ENCODE measurements around the gene SLC9A4. TPM values are rescaled to one million over a fixed set of nuclear protein-coding genes. Genes with fewer than 3 reads are reported as not detected.

Gene SLC9A4
- total and polyA plus RNA-seq, 9 of the 15 experiments (the other 6 are each of a cell fraction or from before 2014, with no cell fraction given) = 0.04 to 0.15 (median 0.04) TPM; not detected in 5

DNA sequence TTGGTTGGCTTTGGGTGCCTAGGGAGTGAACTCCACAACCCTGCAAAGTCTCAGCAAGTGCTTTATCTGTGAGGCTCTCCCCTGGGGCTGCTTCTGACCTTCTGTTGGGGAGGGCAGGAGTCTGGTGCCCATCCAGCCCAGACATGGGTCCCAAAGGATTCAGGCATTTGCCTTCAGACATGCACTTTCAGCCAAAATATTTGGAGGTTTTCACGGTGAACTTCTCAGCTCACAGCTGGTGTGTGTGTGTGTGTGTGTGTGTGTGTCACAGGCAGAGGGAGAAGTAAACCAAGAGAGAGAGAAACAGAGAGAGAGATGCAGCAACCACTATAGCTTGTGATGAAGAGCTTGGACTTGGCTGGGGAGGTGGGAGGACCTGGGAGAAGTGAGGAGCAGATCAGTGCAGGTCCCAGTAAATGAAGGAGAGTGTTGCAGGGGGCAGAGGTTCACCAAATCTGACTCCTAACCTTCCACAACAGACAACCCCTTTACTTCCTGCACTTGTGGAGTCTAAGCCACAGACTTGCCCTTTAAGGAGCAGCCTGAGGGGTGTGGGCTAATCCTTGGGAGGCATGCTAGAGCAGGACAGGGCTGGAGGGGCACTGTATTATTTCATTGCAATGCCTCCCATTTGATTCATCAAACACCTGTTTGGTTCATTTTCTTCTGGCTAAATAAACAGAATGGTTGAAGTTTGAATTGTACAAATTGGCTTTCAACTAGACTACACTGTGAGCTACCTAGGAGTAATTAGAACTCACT is 14.1 kb downstream of the SLC9A4 start:
- no peaks in the 10 kb centered on the region; a peak in 2 of 5 replicates for H3K4me1 ChIP-seq (replicated peaks in 1 of 2; ENCODE audit: control insufficient read depth in 2 of 2, insufficient read depth in 2 of 2, low read length in 2 of 2)
- H3K4me2 ChIP-seq (ENCODE audit: insufficient read depth, low read length) = no peak overlapping the region
- no peaks in the 10 kb centered on the region for H4K20me1 ChIP-seq (replicated peaks; ENCODE audit: control insufficient read depth, insufficient read depth, low read length)
- H3K36me3 ChIP-seq (ENCODE audit: control insufficient read depth, insufficient read depth, low read length) = no peaks in the 10 kb centered on the region
- POLR2A ChIA-PET = no interaction called here
- in situ Hi-C loops (cut with MboI) (no loop called here), intact Hi-C loops (cut with micrococcal nuclease) (no loop called here)
- H3K4me3 ChIP-seq = no peak overlapping the region
- H3K9me1 ChIP-seq (ENCODE audit: control insufficient read depth, insufficient read depth, low read length) = no peaks in the 10 kb centered on the region
- ATAC-seq (no peak), DNase-seq (ENCODE audit: extremely low read depth in 1 of 4, low spot score in 3 of 4) (no peak), FAIRE-seq (no peak)
- no TSS peak for BruUV-seq (replicated peaks)
- no peak overlapping the region for H3K9ac ChIP-seq (ENCODE audit: insufficient read depth in 1 of 2, low read depth in 2 of 2, low read length in 2 of 2)
- peaks cover 3 to 18% of the 10 kb centered on the region in 2 experiments for H3K27me3 ChIP-seq (ENCODE audit: control insufficient read depth in 2 of 2, insufficient read depth in 2 of 2, low read length in 2 of 2)
- no peaks in the 10 kb centered on the region for H3K79me2 ChIP-seq (ENCODE audit: control insufficient read depth, insufficient read depth, low read length)
- H3K9me3 ChIP-seq (replicated peaks; ENCODE audit: control insufficient read depth, insufficient read depth, low read depth, low read length) = no peaks in the 10 kb centered on the region
- no CpG with 5 or more reads among the region's 1 CpG for WGBS (ENCODE audit: insufficient coverage, low coverage, missing lambda C conversion rate)
- no peak overlapping the region for H3K27ac ChIP-seq (ENCODE audit: extremely low read depth, low read depth, low read length)
- CTCF ChIA-PET (ENCODE audit: low intra/inter-chr PET ratio) = no interaction called here
- no peak overlapping the region for H2AFZ ChIP-seq (ENCODE audit: low read depth, low read length)
- TF ChIP-seq SREBF2 (CRISPR knock-in tag; IDR thresholded peaks at IDR 0.05) (no peak), LARP7 (IDR thresholded peaks at IDR 0.05) (no peak), ZC3H11A (IDR thresholded peaks at IDR 0.05; ENCODE audit: low read depth, low read length) (no peak), NR2C2 (CRISPR knock-in tag; IDR thresholded peaks at IDR 0.05) (no peak), NR2C2 (tag; IDR thresholded peaks at IDR 0.05) (no peak), ZNF184 (CRISPR knock-in tag; IDR thresholded peaks at IDR 0.05) (no peak), PML (IDR thresholded peaks at IDR 0.05; ENCODE audit: low read length) (no peak), RAD21 (CRISPR knock-in tag; conservative IDR thresholded peaks at IDR 0.05 in 1 of 2, IDR thresholded peaks at IDR 0.05 in 1 of 2) (no peak), FOSL1 (tag; conservative IDR thresholded peaks at IDR 0.05) (no peak), MCM2 (IDR thresholded peaks at IDR 0.05; ENCODE audit: low read depth) (no peak), KDM1A (IDR thresholded peaks at IDR 0.05) (no peak), ZNF507 (tag; conservative IDR thresholded peaks at IDR 0.05) (no peak), KLF6 (CRISPR knock-in tag; IDR thresholded peaks at IDR 0.05; ENCODE audit: borderline replicate concordance) (no peak)
- TF ChIP-seq, protein P1, sequence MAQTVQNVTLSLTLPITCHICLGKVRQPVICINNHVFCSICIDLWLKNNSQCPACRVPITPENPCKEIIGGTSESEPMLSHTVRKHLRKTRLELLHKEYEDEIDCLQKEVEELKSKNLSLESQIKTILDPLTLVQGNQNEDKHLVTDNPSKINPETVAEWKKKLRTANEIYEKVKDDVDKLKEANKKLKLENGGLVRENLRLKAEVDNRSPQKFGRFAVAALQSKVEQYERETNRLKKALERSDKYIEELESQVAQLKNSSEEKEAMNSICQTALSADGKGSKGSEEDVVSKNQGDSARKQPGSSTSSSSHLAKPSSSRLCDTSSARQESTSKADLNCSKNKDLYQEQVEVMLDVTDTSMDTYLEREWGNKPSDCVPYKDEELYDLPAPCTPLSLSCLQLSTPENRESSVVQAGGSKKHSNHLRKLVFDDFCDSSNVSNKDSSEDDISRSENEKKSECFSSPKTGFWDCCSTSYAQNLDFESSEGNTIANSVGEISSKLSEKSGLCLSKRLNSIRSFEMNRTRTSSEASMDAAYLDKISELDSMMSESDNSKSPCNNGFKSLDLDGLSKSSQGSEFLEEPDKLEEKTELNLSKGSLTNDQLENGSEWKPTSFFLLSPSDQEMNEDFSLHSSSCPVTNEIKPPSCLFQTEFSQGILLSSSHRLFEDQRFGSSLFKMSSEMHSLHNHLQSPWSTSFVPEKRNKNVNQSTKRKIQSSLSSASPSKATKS (CRISPR knock-in tag; IDR thresholded peaks at IDR 0.05) = no peak
- TF ChIP-seq, protein P2, sequence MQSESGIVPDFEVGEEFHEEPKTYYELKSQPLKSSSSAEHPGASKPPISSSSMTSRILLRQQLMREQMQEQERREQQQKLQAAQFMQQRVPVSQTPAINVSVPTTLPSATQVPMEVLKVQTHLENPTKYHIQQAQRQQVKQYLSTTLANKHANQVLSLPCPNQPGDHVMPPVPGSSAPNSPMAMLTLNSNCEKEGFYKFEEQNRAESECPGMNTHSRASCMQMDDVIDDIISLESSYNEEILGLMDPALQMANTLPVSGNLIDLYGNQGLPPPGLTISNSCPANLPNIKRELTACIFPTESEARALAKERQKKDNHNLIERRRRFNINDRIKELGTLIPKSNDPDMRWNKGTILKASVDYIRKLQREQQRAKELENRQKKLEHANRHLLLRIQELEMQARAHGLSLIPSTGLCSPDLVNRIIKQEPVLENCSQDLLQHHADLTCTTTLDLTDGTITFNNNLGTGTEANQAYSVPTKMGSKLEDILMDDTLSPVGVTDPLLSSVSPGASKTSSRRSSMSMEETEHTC (IDR thresholded peaks at IDR 0.05) = no peak

Data from K562 (cell line).